Uterus (tissue), 2 donors: ENCODE measurements around the gene PDE4B.

Experiments used
- CTCF ChIP-seq, 4 experiments: fragments of 200-600 bp in 2 of 4; fragments of 450-650 bp in 2 of 4; sonication (generic) in 2 of 4; IDR thresholded peaks; one replicate each; pipeline ENCODE4 v1.5.1; 2016 to 2019; ENCODE audit warnings: antibody characterized with exemption in 4 of 4, mild to moderate bottlenecking in 2 of 4, moderate library complexity in 1 of 4
- POLR2A ChIP-seq, 2 donors: fragments of 450-650 bp; IDR thresholded peaks; one replicate each; pipeline ENCODE4 v1.6.1; 2016; ENCODE audit warnings: antibody characterized with exemption in 2 of 2, mild to moderate bottlenecking in 1 of 2, moderate library complexity in 1 of 2

DNA sequence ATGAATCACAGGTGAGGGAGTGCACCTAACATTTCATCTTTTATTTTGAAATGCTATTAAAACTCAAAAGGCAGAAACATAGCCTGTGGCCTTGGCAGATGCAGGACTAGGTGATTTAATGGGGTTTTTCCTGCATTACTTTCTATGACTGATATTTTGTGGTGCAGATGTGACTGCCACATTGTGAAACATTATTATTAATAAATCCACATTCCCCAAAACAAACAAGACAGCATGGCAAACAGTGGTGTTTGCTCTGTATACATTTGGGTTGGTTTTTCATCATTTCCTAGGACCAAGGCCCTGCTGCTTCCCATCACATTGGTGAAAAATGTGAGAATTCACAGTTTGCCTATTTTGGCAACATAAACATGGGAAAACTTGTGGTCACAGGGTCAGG is 493.6 kb downstream of the PDE4B start:
- no peak for TF ChIP-seq CTCF (IDR thresholded peaks at IDR 0.05)
- TF ChIP-seq POLR2A (IDR thresholded peaks at IDR 0.05): no peak
